GM19324 (cell line): ENCODE data around the gene KRT6C.
"Not testable (repeated sequence)": the region's sequence is repeated elsewhere in the genome, so short reads cannot be mapped to it uniquely, and the experiment has no call there.

Source experiments
- ATAC-seq: cut with Tn5 transposase; IDR thresholded peaks from one replicate; pipeline ENCODE4 v1.9.1; 2021; ENCODE audit warnings: mild to moderate bottlenecking, moderate library complexity; ENCODE audit not compliant: unreplicated experiment, low FRiP score

KRT6C gene

GRCh38 chr12:52461693-52462092 is 11.9 kb downstream of the KRT6C start:
- ATAC-seq: no peak

DNA sequence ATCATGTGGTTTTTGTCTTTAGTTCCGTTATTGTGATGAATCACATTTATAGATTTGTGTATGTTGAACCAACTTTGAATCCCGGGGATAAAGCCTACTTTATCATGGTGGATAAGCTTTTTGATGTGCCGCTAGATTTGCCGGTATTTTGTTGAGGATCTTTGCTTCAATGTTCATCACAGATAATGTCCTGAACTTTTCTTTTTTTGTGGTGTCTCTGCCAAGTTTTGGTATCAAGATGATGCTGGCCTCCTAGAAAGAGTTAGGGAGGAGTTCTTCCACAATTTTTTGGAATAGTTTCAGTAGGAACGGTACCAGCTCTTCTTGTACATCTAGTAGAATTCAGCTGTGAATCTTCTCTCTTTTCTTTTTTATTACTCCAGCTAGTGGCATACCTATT is 14.7 kb downstream of the KRT6C start:
- ATAC-seq: no peak

- no peak for ATAC-seq
These were observed 17.8 kb downstream of the KRT6C start for GRCh38 chr12:52455821-52456220.

DNA sequence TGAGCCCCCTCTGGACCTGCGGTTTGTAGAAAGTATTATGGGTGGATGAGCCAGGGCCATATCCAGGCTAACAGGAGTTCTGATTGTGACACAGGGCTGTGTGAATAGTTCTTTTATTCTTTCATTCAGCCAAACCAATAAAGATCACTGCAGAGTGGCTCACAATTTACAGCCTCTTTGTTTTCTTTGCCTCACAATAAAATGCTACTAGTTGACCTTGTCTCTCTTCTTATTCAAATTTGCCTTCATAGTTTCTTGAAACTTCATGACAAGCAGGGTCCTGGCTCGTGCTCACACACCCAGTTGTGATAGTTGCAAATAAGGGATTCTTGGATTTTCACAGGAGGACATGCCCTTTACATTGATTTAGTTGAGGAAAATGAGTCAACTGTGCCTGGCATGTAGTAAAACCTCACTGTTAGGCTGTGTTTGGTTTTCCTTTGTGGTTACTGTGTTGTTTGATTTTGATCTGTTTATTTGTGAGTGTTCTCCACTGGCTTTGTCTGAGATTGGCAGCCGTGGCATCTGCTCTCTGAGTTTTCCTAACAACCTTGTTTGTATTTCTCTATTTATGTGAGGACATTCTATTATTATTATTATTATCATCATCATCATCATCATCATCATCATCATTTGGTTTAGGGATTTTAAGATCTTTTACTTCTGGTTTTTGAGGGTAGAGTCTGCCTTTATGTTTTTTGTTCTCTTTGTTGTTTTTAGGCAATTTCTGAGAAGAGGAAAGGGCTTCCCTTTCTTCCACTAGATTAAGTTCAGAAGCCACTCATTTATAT is 19.0 kb downstream of the KRT6C start:
- ATAC-seq: no peak

GRCh38 chr12:52452101-52452500 is 21.5 kb downstream of the KRT6C start, which contains the start of gene KRT6B:
Gene KRT6B, minus strand, starts transcription at chr12:52452146. Its CDS starts 68 bp downstream, at chr12:52452078.
- no peak for ATAC-seq

DNA sequence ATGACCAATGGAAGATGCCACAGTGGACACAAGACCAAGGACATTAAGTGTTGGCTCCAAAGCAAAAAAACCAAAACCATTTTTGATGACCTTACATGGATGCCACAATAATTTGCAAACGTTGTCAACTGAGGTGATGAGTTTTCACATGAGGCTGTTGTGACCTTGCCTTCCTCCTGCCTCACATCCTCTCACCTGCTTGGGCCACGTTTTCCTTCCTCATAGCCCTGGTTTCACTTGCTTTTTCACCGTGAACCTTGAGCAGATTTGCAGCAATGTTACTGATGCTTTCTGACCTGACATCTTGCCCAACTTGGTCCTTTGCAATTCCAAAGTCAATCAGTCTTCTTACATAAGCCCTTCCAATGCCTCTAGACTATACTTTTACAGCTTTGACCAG is 25.4 kb downstream of the KRT6C start:
- ATAC-seq: no peak

GRCh38 chr12:52447196-52447595 is 26.4 kb downstream of the KRT6C start:
- ATAC-seq: not testable (repeated sequence)

- no peak for ATAC-seq
These were observed 27.1 kb downstream of the KRT6C start for GRCh38 chr12:52446367-52447045.

- ATAC-seq: no peak
These were observed 27.7 kb downstream of the KRT6C start for GRCh38 chr12:52445876-52446275.

DNA sequence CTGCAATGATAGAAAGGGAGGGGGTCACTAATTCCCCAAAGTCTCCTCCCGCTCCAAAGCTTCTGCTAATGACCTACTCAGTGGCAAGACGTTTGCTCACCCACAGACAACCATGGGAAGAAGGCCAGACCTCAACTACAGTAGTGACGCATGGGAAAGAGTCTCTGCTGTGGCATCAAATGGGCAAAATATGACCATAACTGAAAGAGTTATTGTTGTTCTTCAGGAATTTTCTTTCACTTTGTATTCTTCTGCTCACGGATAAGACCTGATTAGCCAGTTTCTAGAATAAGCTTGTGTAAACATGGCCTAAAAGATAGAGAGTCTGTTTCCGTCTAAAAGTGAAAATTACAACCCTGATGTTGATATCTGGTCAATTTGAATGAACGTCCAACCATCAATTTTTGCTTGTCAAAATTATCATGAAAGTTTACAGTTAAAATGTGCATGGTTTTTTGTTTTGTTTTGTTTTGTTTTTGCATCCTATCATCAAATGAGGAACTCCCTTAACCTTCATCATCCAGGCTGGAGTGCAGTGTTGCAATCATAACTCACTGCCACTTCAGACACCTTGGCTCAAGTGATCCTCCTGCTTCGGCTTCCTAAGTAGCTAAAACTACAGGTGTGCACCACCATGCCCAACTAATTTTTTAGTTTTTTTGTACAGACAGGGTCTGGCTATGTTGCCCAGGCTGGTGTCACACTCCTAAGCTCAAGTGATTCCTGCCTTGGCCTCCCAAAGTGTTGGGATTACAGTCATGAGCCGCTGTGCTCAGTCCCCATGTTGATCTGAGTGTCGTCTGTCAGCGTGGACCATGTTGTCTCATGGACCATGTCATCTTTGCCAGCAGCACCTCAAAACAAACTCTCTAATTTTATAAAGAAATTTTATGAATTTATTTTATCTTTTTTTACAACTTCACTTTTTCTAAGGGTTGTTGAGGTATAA is 28.7 kb downstream of the KRT6C start:
- ATAC-seq: no peak

- ATAC-seq: no peak
These were observed 29.6 kb downstream of the KRT6C start for GRCh38 chr12:52443966-52444365.

- ATAC-seq: no peak
These were observed 31.0 kb downstream of the KRT6C start for GRCh38 chr12:52442600-52443061.

DNA sequence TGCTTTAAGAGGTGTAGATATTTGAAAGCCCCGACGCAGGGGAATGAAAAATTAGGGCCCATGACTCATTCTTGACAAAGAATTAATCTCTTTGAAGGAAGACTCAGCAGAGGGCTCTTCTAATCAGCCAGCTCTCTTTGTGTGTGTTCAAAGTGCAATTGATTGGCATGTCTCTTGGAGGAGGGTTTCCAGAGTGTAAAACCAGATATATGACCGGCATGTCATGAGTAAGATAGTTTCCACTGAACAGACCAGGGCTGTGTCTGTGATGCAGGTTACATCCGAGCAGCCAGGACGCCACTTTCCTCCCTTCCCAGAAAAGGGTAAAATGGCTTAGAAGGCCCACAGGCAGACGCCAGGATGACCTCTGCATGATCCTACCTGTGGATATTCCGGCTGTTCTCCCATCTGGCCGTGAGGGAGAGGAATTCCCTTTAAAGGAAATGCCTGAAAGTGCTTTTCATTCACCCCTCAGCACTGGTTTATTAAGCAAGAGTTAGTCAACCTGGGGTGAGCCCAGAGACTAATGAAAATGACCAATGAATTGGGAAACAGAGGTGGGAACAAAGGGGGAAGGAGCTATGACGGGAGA is 32.2 kb downstream of the KRT6C start:
- no peak for ATAC-seq

GRCh38 chr12:52440821-52441319 is 32.7 kb downstream of the KRT6C start:
- ATAC-seq: no peak

DNA sequence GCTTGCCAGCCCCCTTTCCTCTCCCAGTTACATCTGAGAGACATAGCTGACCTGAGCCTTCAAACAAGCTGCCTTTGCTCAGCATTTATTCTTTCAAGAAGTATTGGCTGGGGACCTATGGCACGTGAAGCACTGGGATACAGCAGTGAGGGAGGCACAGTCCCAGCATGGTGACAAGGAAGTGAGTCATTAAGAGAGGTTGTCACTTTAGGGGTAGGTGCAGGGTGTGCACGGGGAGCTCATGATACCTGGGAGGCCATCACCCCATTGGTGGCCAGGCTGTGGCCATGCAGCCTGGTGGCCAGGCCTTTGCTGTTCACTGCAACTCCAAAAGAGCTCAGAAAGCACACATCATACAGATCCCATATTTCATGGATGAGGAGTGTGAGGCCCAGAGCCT is 33.8 kb downstream of the KRT6C start:
- ATAC-seq: no peak

- no peak for ATAC-seq
These were observed 34.2 kb downstream of the KRT6C start for GRCh38 chr12:52439420-52439819.

DNA sequence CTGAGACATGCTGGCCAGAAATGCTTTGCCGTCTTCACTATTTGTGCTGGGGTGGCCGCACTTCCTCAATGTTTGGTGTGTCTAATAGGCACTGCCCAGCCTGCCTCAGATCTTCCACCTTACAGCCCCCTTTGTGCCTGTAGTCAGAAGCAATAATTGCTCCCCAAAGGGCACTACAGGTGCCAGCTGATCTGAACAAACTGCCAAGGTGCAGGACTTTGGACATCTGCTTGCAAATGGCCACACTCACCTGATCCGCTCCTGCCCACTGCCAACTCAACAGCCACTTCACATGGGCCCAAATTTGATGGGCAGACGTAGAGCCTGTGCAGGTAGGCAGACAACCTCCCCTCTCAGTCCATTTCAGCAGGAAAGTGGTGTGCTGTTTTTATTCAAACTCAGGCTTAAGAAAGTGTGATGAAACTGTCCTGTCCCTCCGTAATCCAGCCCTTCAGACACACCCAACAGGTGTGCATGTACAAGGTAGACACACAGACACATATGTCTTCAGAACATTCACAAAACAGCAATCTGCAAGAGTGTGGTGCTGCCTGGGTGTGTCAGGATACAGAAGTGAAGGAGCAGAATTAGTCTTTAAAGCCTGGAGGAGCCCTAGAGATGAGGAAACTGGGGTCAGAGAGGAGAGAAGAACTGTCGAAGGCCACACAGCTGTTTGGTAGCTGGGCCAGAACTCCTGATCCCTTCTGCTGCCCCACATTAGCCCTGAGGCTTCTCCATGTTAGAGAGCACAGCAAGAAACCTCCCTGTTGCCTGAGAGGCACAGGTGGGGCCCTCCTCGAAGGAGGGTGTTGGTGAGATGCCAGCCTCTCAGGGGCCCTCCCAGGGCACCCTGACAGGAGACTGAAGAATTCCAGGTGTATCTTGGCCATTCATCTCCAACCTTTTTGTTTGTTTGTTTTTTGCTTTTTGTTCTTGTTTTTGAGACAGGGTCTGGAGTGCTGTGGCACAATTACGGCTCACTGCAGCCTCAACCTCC is 35.0 kb downstream of the KRT6C start:
- no peak for ATAC-seq

DNA sequence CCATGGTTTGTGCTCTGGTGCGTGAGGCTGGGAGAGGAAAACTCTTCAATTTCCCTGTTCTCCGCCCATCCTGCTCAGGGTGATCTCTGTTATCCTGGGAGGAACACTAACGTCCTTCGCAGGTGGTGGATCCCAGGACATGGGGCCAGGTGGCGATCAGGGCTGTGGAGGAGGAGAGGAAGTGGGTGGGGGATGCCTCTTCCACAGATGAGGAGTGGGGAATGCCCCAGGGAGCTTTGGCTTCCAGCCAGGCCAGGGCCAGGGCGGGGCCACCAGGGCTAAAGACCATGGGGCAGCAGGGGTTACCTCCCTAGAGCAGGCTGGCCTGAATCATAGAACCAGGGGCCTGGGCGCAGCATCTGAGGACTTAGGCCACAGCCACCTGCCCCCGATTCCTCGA is 36.1 kb downstream of the KRT6C start:
- ATAC-seq: no peak
